Adrenal gland (tissue), 5 donors: ENCODE results near the gene HNRNPA3.

Source experiments
- CTCF ChIP-seq, 6 experiments: fragments of 450-650 bp in 4 of 6; fragments of 200-600 bp in 2 of 6; sonication (generic) in 1 of 6; IDR thresholded peaks; 1 replicate in 5 of 6; 2 replicates in 1 of 6; pipeline versions ENCODE4 v1.5.1 to v1.8.0; 2016 to 2021; ENCODE audit warnings: antibody characterized with exemption in 6 of 6, mild to moderate bottlenecking in 2 of 6, moderate library complexity in 1 of 6
- POLR2A ChIP-seq, 2 donors: fragments of 450-650 bp; IDR thresholded peaks; one replicate each; pipeline ENCODE4 v1.6.1; 2017; ENCODE audit warnings: antibody characterized with exemption in 2 of 2, mild to moderate bottlenecking in 2 of 2, moderate library complexity in 1 of 2
- donor health status: DM: no; HTN: no; CAD: no.

DNA sequence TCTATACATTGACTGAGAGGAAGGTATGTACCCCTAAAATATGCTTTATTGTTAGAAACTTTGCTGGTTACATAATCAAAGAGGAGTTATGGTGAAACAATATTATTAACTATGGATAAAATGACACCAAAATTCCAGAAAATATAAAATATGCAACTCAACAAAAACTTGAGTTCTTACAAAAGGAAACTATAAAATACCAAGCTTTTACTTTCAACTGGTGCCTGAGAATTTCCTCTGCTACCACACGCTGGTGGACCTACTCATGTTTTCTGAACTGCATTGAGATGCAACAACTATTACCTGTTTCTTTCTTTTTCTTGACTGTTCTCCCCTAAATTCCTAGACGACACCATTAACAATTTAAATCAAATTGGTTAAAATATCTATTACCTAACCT lies 60.2 kb downstream of the HNRNPA3 start:
- no peak for TF ChIP-seq CTCF (IDR thresholded peaks at IDR 0.05)
- TF ChIP-seq POLR2A (IDR thresholded peaks at IDR 0.05), result no peak
